GM12878 (cell line): ENCODE data around the gene PLXNB3. TPM values are rescaled to one million over a fixed set of nuclear protein-coding genes. Genes with fewer than 3 reads are reported as not detected.

Source experiments
- BCL3 ChIP-seq: IDR thresholded peaks from 2 replicates; pipeline ENCODE4 v1.6.1; 2011; ENCODE audit warnings: borderline replicate concordance, low read depth, mild to moderate bottlenecking, moderate library complexity, low read length; ENCODE audit not compliant: insufficient read depth, poor library complexity, severe bottlenecking
- BCLAF1 ChIP-seq: fragments of 450-650 bp; IDR thresholded peaks from 2 replicates; pipeline ENCODE4 v1.6.1; 2017; ENCODE audit warnings: antibody characterized with exemption, mild to moderate bottlenecking, moderate library complexity
- CHD1 ChIP-seq: IDR thresholded peaks from 2 replicates; pipeline ENCODE4 v1.6.1; 2012; ENCODE audit warnings: low read depth, low read length, improper control_type of control experiment
- EED ChIP-seq: sonication (generic); IDR thresholded peaks from 2 replicates; pipeline ENCODE4 v1.6.1; 2016; ENCODE audit warnings: antibody characterized with exemption, low read depth
- EP300 ChIP-seq, 2 experiments: fragments of 150-350 bp in 1 of 2; IDR thresholded peaks; 2 replicates each; pipeline ENCODE4 v1.6.1; 2011 to 2012; ENCODE audit warnings: low read depth in 2 of 2, low read length in 2 of 2, borderline replicate concordance in 1 of 2, improper control_type of control experiment in 1 of 2, inconsistent platforms in 1 of 2; ENCODE audit not compliant: control insufficient read depth in 1 of 2
- LARP7 ChIP-seq: fragments of 450-650 bp; IDR thresholded peaks from 2 replicates; pipeline ENCODE4 v1.6.1; 2017; ENCODE audit warnings: mild to moderate bottlenecking
- MYC ChIP-seq: IDR thresholded peaks from 2 replicates; pipeline ENCODE4 v1.6.1; 2011; ENCODE audit warnings: mild to moderate bottlenecking, low read length, moderate library complexity, inconsistent platforms; ENCODE audit not compliant: insufficient read depth, insufficient replicate concordance, insufficient read length, severe bottlenecking
- PAX5 ChIP-seq: IDR thresholded peaks from 2 replicates; pipeline ENCODE4 v1.6.1; 2011; ENCODE audit warnings: low read depth, low read length, borderline replicate concordance
- RELA ChIP-seq: fragments of 450-650 bp; IDR thresholded peaks from 2 replicates; pipeline ENCODE4 v1.8.0; 2014; ENCODE audit warnings: borderline replicate concordance; ENCODE audit not compliant: partially characterized antibody
- SIX5 ChIP-seq: IDR thresholded peaks from 2 replicates; pipeline ENCODE4 v1.6.1; 2011; ENCODE audit warnings: mild to moderate bottlenecking, low read depth, low read length, moderate library complexity; ENCODE audit not compliant: severe bottlenecking
- SPI1 ChIP-seq: IDR thresholded peaks from 2 replicates; pipeline ENCODE4 v1.6.1; 2011; ENCODE audit warnings: low read depth, mild to moderate bottlenecking, low read length, moderate library complexity, borderline replicate concordance; ENCODE audit not compliant: insufficient read depth
- TAF1 ChIP-seq: IDR thresholded peaks from 2 replicates; pipeline ENCODE4 v1.6.1; 2011; ENCODE audit warnings: mild to moderate bottlenecking, low read depth, low read length, borderline replicate concordance
- TCF3 ChIP-seq: IDR thresholded peaks from 2 replicates; pipeline ENCODE4 v1.6.1; 2012; ENCODE audit warnings: low read depth, mild to moderate bottlenecking, low read length, borderline replicate concordance; ENCODE audit not compliant: insufficient read depth
- ZBTB33 ChIP-seq: fragments of 450-650 bp; IDR thresholded peaks from 2 replicates; pipeline ENCODE4 v1.6.1; 2017; ENCODE audit warnings: mild to moderate bottlenecking
- ZZZ3 ChIP-seq: IDR thresholded peaks from 2 replicates; pipeline ENCODE4 v1.6.1; 2011; ENCODE audit warnings: low read depth; ENCODE audit not compliant: control insufficient read depth, insufficient read length
- polyA plus RNA-seq, 11 experiments: library from polyadenylated mRNA; depleted of rRNA in 4 of 11; unstranded in 6 of 11; stranded (reverse) in 5 of 11; fragments of >200 nt; fragmentation: Nextera tagmentation in 4 of 11; fragmentation: Illumina TruSeq in 1 of 11; extraction: Ambion mirVana in 4 of 11; extraction: Trizol in 1 of 11; gene quantifications; 1 replicate in 1 of 11; 2 replicates in 10 of 11; pipeline versions ENCODE4 v1.2.1 to v1.2.3, GENCODE V29; 2011 to 2016; ENCODE audit warnings: inconsistent platforms in 2 of 11, missing spikeins in 2 of 11, low read depth in 1 of 11
- total RNA-seq, 4 experiments: library from RNA; depleted of rRNA in 3 of 4; stranded (reverse); fragments of >200 nt in 3 of 4; fragmentation: Illumina TruSeq in 1 of 4; extraction: Trizol in 1 of 4; gene quantifications; 2 replicates each; pipeline versions ENCODE4 v1.2.1 to v1.2.3, GENCODE V29; 2013 to 2021

The PLXNB3 gene
- total and polyA plus RNA-seq, 10 of the 15 experiments (the other 5 are each of a cell fraction or from before 2014, with no cell fraction given) = 0.06 to 0.68 (median 0.19) TPM; not detected in 4

- TF ChIP-seq BCL3 = no peak
- TF ChIP-seq CHD1 = no peak
- TF ChIP-seq MYC = no peak
- no peak for TF ChIP-seq EP300 (IDR thresholded peaks at IDR 0.05; ENCODE audit: borderline replicate concordance in 1 of 2, control insufficient read depth in 1 of 2, low read depth in 2 of 2, low read length in 2 of 2)
- no peak for TF ChIP-seq TCF3
- TF ChIP-seq BCLAF1 = no peak
- TF ChIP-seq EED = no peak
- TF ChIP-seq TAF1 = peak; percentile 77; the same call in 1 of the 2 replicates
- no peak for TF ChIP-seq LARP7
- no peak for TF ChIP-seq SIX5
- no peak for TF ChIP-seq ZBTB33
- peak; percentile 14; the same call in 1 of the 2 replicates for TF ChIP-seq SPI1
- TF ChIP-seq ZZZ3 = no peak
- no peak for TF ChIP-seq PAX5
- TF ChIP-seq RELA = no peak
Observed at GRCh38 chrX:153724252-153725038, 39.6 kb upstream of the PLXNB3 start, which contains the start of the genes ABCD1 and BCAP31 (continued).
